Measurements from ENCODE around the gene ATG7.
A peak's percentile ranks its signal among the peaks of the same experiment; 100 is the strongest.

The ATG7 gene, protein sequence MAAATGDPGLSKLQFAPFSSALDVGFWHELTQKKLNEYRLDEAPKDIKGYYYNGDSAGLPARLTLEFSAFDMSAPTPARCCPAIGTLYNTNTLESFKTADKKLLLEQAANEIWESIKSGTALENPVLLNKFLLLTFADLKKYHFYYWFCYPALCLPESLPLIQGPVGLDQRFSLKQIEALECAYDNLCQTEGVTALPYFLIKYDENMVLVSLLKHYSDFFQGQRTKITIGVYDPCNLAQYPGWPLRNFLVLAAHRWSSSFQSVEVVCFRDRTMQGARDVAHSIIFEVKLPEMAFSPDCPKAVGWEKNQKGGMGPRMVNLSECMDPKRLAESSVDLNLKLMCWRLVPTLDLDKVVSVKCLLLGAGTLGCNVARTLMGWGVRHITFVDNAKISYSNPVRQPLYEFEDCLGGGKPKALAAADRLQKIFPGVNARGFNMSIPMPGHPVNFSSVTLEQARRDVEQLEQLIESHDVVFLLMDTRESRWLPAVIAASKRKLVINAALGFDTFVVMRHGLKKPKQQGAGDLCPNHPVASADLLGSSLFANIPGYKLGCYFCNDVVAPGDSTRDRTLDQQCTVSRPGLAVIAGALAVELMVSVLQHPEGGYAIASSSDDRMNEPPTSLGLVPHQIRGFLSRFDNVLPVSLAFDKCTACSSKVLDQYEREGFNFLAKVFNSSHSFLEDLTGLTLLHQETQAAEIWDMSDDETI

DNA sequence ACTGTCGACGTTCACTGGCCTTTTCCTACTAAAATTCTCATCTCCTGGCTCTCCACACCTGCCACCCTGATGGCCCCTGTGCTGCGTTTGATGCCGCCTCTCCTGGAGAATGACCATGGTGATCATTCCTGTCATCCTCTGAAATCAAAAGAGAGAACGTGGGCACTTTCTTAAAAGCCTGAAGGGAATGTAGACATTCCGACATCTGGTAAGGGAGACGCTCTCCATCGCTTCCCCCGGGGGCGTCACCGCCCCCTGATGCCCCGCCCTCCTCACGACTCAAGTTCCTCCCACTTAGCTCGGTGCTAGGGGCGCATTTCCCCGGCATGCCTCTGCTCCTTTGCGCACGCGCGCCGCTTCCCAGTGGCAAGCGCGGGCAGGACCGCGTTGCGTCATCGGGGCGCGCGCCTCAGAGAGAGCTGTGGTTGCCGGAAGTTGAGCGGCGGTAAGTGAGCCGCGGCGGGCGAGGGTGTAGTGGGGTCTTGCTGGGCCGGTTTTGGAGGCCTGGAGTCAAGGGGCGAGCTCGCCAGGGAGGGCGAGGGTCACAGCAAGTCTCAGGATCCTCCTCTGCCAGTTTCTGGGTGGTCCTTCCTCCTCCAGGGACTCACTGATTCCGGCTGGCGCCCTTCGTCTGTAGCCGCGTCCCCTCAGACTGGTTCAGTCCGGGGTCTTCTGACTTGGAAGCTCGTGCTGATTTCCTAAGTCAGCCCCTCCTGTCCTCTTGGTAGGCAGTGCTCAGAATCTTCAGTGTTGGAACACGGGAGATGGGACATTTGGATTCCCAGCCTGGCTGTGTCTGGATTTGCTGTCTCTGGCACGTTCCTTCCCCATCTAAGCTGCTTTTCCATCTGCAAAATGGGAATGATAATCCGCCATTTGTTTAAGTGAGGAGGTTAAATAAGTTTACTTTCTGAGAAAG is at the start of gene ATG7:
TSS of gene ATG7 (plus strand) at position 412 of the 919 bp plus-strand sequence. CDS start 26,299 bp downstream, outside the sequence.
- peak; percentile 96 for DNase-seq (ENCODE audit: low read depth)

DNA sequence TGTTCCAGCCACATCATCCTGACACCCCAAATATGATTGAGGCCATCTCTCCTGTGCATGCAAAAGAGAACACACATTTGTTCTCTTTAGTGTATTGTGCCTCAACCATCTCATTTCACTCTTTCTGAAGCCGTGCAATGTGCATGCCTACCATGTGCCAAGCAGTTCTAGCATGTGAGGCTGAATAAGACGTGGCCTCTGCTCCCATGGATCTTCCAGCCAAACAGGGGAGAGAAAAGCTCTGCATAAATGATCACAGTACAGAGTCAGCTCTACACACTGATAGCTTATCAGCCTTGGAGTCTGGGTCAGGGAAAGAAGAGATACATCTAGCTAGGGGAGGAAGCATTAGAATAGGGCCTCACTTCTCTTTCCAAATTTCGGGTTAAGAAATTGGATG is 48.2 kb upstream of the ATG7 start:
- no peak for DNase-seq (ENCODE audit: low read depth)

DNA sequence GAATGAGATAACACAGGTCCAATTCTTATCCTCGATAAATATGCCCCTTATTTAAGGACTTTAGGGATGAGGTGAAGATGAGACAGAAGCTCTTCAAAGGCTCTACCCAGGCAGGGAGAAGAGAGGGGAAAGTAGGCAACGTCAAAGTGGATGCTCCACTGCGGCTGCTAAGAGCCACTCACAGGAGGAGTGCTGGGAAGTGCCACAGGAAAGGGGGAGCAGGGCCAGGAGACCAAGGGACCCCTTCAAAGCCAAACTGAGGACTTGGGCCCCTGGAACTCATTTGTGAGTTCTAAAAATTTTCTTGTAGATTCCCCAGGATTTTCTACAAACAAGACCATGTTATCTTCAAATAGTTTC is 47.3 kb upstream of the ATG7 start:
- DNase-seq (ENCODE audit: low read depth) = no peak

DNA sequence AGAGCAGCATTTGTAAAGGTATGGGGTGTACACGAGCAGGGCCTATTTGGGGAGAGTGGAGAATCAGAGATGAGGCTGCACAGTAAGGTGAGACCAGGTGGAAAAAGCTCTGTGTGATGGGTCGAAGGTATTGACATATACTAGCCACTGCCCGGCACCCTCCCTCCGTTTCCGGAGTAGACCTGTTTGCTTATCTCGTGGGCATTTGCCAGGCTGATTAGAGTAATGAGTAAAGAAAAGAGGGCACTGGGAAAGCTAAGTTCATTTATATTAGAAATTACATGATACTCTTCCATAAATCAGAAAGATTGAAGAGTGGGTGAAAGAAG is 46.2 kb upstream of the ATG7 start:
- no peak for DNase-seq (ENCODE audit: low read depth)

DNA sequence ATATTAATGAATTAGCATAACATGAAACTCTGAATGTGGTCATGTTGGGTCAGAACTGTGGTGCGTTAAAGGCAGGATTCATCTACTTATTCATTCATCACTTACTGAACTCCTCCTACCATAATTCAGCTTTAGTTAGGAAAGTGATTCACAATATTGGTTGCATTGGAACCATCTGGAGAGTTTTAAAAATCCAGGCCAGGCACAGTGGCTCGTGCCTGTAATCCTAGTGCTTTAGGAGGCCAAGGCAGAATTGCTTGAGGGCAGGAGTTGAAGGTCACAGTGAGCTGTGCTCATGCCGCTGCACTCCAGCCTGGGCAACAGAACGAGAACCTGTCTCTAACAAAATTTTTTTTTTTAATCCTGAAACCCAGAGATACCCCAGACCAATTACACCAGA is 44.2 kb upstream of the ATG7 start:
- no peak for DNase-seq (ENCODE audit: low read depth)

DNA sequence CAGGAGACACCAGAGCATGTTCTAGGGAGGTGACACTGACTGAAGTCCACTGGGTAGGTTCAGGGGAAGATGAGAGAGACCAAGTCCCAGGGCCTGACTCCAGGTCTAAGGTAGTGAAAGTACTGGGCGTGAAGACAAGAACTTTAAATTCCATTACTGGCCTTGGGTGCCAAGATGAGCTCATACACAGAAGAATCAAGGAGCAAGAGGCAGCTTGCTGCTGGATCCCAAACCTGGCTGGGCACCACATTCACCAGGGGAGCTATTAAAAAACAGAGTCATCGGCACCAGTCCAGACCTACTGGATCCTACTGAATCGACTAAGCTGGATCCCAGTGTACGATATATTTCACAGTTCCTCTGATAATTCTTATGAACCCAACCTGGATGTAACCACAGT is 42.1 kb upstream of the ATG7 start:
- no peak for DNase-seq (ENCODE audit: low read depth)

DNA sequence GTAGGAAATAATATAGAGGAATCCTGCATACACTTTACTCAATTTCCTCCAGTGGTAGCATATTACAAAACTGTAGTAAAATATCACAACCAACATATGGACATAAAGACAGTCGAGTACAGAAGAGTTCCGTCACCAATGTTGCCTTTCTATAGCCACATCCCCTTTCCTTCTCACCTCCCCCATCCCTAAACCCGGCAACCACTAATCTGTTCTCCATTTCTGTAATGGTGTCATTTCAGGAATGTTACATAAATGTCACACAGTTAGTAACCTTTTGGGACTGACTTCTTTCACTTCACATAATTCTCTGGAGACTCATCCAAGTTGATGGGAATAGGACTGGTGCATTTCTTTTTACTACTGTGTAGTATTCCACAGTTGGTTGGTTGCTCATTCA is 41.4 kb upstream of the ATG7 start:
- no peak for DNase-seq (ENCODE audit: low read depth)

DNA sequence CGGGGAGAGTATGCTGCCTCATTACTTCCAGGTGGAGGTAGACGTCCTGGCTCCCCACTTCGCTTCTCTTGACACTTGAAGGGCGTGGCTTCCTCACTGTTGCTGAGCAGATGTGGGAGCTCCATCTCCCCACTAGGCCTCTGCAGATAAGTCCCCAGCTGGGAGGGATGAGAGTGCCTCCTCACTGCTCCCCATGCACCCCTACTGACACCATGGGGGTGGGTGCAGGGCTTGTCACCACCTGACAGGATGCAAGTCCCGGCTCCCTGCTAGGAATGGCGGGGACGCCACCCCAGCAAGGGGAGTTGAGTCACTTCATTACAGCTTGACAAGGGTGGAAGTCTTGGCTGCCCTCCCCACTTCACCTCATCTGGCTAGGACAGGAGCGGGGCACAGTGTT is 36.8 kb upstream of the ATG7 start:
- no peak for DNase-seq (ENCODE audit: low read depth)

DNA sequence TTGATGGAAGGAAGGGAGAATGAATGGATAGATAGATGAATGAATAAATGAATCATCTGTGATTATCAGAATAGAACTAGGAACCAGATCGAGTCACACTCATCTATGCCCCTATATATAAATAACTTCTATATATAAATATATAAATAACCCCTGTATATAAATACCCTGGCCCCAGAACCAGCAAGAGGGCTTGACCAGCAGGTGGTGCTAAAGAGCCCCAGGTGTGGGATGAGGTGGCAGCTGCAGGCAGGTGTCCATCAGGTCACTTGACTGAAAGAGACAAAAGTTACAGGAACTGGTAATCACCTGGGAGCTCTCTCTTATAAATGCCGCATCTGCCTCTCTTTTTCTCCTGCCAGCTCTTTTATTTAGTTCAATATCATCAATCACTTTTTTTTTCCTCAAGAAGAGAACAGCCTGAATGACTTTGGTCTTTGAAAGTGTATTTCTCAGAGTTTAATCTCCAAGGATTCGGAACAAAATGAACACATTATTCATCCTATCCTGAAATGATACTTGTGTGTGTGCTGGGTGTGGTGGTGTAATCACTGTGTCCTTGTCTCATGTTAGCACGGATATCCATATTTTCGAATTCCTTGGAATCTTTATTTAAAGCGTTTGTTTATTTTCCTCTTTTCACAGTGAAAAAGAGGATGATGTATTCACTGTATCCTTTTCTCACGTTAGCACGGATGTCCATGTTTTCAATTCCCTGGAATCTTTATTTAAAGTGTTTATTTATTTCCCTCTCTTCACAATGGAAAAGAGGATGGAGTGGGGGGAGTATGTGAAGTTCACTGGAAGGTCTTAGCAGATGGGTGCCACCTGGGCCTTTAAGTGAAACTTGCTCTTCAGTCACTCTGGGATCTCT is 35.4 kb upstream of the ATG7 start:
- peak; percentile 42 for DNase-seq (ENCODE audit: low read depth)

DNA sequence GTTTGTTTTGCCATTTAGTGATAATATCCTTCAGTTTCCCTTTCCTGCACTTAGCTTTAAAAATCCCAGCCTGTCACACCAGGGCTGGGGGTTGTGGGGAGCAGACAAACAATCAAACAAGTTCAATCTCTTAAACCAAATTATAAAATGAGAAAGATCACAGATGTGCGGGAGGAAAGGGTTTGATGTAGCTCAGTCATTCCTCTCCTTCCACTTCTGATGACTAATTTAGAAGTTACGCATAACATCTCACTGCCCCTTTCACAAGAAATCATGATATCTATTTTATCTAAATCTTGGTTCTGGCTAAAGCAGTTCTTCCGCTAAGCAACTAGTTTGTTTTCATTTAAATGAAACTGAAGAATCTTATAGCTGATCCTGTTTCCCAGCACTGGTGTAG is 34.1 kb upstream of the ATG7 start:
- peak; percentile 78 for DNase-seq (ENCODE audit: low read depth)

DNA sequence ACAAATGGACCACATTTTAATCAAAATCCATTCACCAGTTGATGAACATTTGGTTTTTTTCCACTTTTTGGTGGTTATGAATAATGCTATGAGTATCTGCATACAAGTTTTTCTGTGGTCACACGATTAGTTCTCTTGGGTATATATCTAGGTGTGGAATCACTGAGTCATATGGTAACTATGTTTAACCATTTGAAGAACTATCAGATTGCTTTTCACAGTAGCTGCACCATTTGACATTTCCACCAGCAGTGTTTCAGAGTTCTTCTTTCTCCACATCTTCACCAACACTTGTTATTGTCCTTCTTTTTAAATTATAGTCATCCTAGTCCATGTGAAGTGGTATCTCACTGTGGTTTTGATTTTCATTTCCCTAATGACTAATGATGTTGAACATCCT is 33.3 kb upstream of the ATG7 start:
- peak; percentile 52 for DNase-seq (ENCODE audit: low read depth)

DNA sequence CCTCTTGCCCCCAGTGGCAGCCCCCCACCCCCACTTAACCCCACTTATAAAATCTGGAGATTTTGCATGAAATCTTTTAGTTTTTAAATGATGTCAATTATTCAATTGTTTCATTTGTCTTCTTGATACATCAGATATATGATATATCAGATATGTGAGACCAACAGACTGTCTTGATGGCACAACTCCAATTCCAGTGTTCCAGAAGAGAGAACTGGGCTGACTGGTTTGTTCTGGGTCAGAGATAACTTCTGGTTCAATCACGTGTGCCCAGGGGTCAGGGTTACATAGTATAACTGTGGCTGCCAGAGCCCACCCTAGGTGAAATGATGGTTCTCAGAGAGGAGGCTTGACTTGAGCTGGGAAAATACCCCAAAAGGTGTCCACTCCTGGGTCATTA is 32.4 kb upstream of the ATG7 start:
- no peak for DNase-seq (ENCODE audit: low read depth)

DNA sequence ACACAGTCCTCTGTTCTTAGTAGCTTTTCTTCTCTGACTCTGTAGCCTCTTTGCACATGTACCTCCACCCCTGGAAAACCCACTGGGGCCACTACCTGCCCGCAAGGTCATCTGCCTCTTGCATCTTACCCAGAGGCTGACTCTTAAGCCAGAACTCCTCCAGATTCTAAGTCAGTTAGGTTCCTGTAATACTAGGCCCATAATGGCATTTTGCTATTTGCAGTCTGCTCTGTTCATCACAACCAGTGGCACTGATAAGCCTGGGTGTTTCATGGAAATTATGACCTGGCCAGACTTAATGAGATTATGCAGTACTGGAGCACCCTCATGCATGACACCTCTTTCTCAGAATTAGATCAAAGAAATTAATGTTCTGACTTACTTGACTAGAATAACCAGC is 31.7 kb upstream of the ATG7 start:
- no peak for DNase-seq (ENCODE audit: low read depth)

DNA sequence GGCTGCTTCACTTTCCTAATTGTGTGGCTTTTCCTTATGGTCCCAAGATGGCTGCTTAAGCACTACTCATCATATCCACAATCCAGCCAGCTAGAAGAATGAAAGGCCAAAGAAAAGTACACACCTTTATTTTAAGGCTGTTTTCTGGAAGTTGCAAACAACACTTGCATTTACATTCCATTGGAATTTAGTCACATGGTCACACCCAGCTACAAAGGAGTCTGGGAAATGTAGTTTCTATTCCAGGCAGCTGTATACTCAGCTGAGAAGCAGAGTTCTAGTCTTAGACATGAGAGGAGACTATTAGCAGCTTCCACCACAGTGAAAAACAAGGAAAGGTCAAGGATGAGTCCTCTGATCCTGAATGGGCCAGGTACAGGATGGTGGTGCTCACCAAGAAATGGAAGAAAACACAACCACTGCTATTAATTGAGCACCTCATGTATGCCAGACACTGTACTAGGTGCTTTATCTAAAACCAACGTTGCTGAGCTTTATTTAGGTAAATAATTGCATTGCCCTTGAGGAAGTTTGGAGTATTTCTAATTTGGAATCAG is 28.0 kb upstream of the ATG7 start:
- DNase-seq (ENCODE audit: low read depth) = no peak

DNA sequence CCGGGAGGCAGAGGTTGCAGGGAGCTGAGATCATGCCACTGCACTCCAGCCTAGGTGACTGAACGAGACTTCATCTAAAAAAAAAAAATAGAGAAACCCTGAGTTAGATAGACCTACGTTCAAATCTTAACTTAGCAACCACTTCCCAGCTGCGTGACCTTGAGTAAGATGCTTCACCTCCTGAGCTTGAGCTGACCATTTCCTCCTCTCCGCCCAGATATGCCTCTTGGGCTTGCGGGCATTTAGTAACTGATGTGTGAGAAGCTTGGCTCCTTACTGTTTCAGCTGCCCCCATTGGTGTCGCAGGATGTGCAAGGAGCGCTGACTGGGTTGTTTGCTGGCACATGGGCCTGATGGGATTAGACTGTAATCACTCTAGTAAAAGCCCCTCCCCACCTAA is 26.9 kb upstream of the ATG7 start:
- DNase-seq (ENCODE audit: low read depth) = no peak

DNA sequence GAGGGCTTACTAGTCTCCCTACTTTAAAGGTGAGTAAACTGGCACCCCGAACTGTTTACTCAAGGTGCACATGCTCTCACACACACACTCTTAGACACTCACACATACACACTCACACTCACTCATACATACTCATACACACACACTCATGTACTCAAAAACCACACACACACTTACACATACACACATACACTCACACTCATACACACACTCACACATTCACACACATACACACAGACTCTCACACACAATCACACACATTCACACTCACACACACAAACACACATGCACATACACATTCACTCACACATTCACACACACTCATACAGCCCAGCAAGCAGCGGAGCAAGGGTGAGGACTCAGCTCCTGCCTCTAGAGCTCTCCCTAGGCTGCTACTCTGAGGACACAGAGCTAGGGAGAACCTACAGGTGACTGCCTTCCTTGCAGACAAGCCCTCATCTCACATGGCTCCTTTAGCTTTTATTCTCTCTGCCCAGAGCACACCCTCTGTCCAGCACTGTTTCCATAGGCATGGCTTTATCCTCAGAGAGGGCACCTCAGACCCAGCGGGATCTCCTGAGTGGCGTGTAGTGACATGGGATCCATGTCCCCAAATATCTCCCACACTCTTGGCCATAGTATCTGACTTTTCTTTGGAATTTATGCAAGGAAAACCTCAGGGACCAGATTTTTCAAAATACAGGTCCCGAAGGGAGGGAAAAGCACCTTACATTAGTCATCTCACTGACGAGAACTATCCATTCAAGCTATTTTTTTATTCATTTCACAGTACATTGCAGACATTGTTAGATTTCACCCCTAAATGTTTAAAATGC is 26.2 kb upstream of the ATG7 start:
- no peak for DNase-seq (ENCODE audit: low read depth)

DNA sequence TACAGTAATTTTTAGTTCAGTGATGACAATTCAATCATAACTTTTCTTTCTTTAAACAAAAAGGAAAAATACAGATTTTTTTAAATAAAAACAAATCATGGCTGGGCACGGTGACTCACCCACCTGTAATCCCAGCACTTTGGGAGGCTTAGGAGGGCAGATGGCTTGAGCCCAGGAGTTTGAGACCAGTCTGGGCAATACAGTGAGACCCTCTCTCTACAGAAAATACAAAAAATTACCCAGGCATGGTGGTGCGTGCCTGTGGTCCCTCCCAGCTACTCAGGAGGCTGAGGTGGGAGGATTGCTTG is 25.6 kb upstream of the ATG7 start:
- no peak for DNase-seq (ENCODE audit: low read depth)

DNA sequence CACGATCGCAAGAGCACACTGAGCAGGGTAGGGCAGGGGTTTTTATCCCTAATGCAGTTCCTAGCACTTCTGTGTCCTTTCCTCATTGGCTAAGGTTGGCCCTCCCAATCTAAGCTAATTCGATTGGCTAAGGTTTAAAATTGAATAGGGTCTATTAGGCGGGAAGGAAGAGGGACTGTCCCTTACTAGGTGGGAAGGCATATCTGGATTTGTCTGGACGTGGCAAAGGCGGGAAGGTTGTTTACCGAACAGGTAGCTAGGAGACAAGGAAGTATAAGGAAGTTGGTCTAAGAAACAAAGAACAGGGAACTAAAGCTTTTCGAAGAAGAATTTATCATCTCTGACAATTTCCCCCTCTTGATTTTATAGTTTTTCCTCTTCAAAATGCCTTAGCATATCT is 24.8 kb upstream of the ATG7 start:
- no peak for DNase-seq (ENCODE audit: low read depth)

DNA sequence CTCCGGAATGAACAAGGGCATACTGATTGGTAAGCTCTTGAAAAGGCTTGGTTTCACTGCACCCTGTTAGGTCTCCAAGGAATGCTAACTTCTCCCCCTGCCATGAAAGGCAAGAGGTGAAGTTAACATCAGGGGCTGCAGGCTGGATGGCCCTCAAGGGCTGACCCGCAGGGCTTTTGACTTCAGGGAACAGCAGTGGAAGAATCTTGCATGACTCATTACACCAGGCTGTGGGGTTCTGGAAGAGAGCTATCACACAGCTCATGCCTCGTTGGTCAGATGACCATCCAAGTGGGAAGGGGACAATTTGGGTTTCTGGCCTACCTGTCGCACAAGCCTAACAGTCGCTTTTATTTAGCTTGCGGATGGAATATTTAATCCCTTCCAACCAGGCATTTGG is 23.6 kb upstream of the ATG7 start:
- DNase-seq (ENCODE audit: low read depth) = no peak

DNA sequence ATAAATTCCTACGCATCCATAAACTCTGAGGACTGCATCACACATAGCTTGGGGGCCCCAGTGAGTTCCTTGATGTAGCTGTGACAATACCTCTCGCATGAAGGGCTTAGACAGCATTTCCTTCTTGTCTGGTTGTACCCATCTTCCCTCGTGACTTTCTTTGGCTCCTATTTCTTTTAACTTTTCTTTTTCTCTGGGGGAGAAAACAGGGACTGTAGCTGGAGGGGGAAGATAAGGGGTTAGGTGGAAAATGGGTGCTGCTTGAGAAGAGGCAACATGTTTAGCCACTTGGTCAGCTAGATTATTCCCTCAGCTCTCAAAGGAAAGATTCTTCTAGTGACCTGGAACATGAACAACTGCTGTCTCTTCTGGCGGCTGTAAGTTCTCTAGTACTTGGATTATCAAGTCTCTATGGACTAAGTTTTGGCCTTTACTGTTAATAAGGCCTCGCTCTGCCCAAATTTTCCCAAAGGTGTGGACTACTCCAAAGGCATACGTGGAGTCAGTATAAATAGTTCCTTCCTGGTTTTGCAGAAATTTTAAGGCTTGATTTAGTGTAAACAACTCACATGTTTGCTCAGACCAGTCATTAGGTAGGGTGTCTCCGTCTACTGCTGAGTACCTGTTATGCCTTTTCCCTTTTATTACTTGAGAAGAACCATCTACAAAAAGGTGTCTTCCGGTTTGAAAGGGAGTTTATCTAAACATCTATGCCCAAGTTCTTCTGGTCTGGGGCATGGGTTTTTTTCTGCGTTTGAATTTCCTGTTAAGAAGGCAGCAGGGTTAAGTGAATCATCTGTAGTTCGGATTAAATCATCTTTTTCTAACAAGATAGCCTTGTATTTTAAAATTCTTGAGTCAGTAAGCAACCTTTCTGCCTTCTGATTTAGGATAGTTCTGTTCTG is 21.0 kb upstream of the ATG7 start:
- no peak for DNase-seq (ENCODE audit: low read depth)

Data from fibroblast of gingiva (primary cell).